ENCODE results near the gene SHISA5. TPM values are rescaled to one million over a fixed set of nuclear protein-coding genes. Genes with fewer than 3 reads are reported as not detected.

Gene SHISA5
- total and polyA plus RNA-seq, 2 experiments from 2014 or later, result 146 to 166 TPM

GRCh38 chr3:48426944-48427629 is 76.9 kb downstream of the SHISA5 start:
- H3K9me3 Mint-ChIP-seq, result peaks cover 3% of the 10 kb centered on the region; the same call in 1 of the 3 replicates
- H3K79me2 ChIP-seq (replicated peaks; ENCODE audit: insufficient read depth), result peaks cover 66% of the 10 kb centered on the region
- no peaks in the 10 kb centered on the region for H3K27me3 ChIP-seq (ENCODE audit: insufficient read depth)
- no peaks in the 10 kb centered on the region for H3K9me2 ChIP-seq (ENCODE audit: insufficient read depth)
- H3K36me3 Mint-ChIP-seq (ENCODE audit: low read depth), result peaks cover 38% of the 10 kb centered on the region
- peaks cover 18% of the 10 kb centered on the region for H3K27me3 Mint-ChIP-seq (ENCODE audit: insufficient read depth, low read depth, poor library complexity)
- H3K27ac Mint-ChIP-seq, result peak overlapping the region; percentile 92; the same call in 1 of the 2 replicates
- peak overlapping the region; percentile 86 for H3K4me2 ChIP-seq
- H3K4me1 Mint-ChIP-seq, result peaks cover 57% of the 10 kb centered on the region
- no peak for ATAC-seq
- peaks cover 35% of the 10 kb centered on the region for H3K4me1 ChIP-seq (ENCODE audit: insufficient read depth)
- H3F3A ChIP-seq (replicated peaks; ENCODE audit: low read depth), result peaks cover 15% of the 10 kb centered on the region
- H3K4me3 Mint-ChIP-seq, result peak overlapping the region; percentile 86
- H2AFZ ChIP-seq, result no peak overlapping the region
- H3K27ac ChIP-seq (ENCODE audit: low read depth), result peak overlapping the region; percentile 39; the same call in 1 of the 2 replicates
- TF ChIP-seq REST (IDR thresholded peaks at IDR 0.05; ENCODE audit: unreplicated experiment) (no peak), JUNB (IDR thresholded peaks at IDR 0.05; ENCODE audit: unreplicated experiment) (no peak), EZH2phosphoT487 (IDR thresholded peaks at IDR 0.05; ENCODE audit: unreplicated experiment) (no peak)
- peaks cover 24% of the 10 kb centered on the region for H4K20me1 ChIP-seq (replicated peaks; ENCODE audit: insufficient read depth)
- H3K36me3 ChIP-seq (ENCODE audit: insufficient read depth), result peaks cover 5% of the 10 kb centered on the region
- H3K4me3 ChIP-seq, result peak overlapping the region; percentile 84; the same call in 1 of the 2 replicates
- DNase-seq (ENCODE audit: low spot score), result no peak

DNA sequence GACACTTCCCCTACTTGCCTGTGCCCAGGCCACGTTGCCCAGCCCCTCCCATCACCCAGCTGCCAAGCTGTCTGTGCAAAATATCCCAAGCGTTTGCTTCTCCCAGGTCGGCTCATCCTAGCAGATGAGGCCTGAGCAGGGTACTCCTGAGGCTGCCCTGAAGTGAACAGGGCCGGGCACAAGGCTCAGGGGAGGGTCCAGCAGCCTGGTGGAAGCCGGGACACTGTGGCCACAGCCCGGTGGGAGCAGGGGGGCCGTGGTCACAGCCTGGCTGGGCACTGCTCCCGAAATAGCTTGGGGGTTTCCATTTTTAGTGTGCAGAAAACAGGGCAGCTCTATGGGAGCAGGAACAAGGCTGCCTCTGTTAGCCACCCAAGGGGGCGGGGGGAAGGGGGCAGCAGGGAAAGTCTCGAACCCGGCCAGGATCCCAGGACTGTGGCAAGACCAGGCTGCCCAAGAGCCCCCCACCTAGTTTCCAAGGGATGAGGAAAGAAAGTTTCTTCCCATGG is 77.5 kb downstream of the SHISA5 start:
- no peaks in the 10 kb centered on the region for H3K9me2 ChIP-seq (ENCODE audit: insufficient read depth)
- Mint-ChIP-seq H3K9me3 (peaks cover 3% of the 10 kb centered on the region; the same call in 1 of the 3 replicates), H3K27me3 (ENCODE audit: insufficient read depth, low read depth, poor library complexity) (peaks cover 18% of the 10 kb centered on the region), H3K36me3 (ENCODE audit: low read depth) (peaks cover 38% of the 10 kb centered on the region), H3K27ac (no peak overlapping the region), H3K4me3 (no peak overlapping the region; the same call in 2 of the 3 replicates), H3K4me1 (peaks cover 51% of the 10 kb centered on the region)
- peaks cover 60% of the 10 kb centered on the region for H3K79me2 ChIP-seq (replicated peaks; ENCODE audit: insufficient read depth)
- peaks cover 30% of the 10 kb centered on the region for H4K20me1 ChIP-seq (replicated peaks; ENCODE audit: insufficient read depth)
- H3K27me3 ChIP-seq (ENCODE audit: insufficient read depth), result no peaks in the 10 kb centered on the region
- H3K4me3 ChIP-seq, result 0 out of 2 replicates have a peak overlapping the region, but pooled peaks have one; percentile 23
- DNase-seq (ENCODE audit: low spot score) (no peak), ATAC-seq (no peak)
- H3K27ac ChIP-seq (ENCODE audit: low read depth), result 0 out of 2 replicates have a peak overlapping the region, but pooled peaks have one; percentile 39
- no peak overlapping the region for H2AFZ ChIP-seq
- peaks cover 11% of the 10 kb centered on the region for H3F3A ChIP-seq (replicated peaks; ENCODE audit: low read depth)
- H3K4me2 ChIP-seq, result no peak overlapping the region
- no peaks in the 10 kb centered on the region; the same call in 1 of the 2 replicates for H3K36me3 ChIP-seq (ENCODE audit: insufficient read depth)
- TF ChIP-seq STAT1 (IDR thresholded peaks at IDR 0.05; ENCODE audit: unreplicated experiment) (no peak), ZNF114 (CRISPR knock-in tag; IDR thresholded peaks at IDR 0.05) (no peak), ETS1 (IDR thresholded peaks at IDR 0.05) (no peak), NANOG (IDR thresholded peaks at IDR 0.05; ENCODE audit: borderline replicate concordance) (no peak), ZNF331 (CRISPR knock-in tag; IDR thresholded peaks at IDR 0.05; ENCODE audit: low read depth) (no peak)
- H3K4me1 ChIP-seq (ENCODE audit: insufficient read depth), result peaks cover 30% of the 10 kb centered on the region

All from GM23338 (cell line).